ENCODE results near the gene MYO5A.

GRCh38 chr15:52466134-52466701, 62.5 kb downstream of the MYO5A start:
- no peak for TF ChIP-seq GATA2 (IDR thresholded peaks at IDR 0.05; ENCODE audit: low read depth, low read length)
- TF ChIP-seq GATA3 (IDR thresholded peaks at IDR 0.05; ENCODE audit: low read depth, low read length) = no peak
